Stimulated activated naive CD4-positive, alpha-beta T cell (primary cell): ENCODE results near the gene KCNN2.

Experiments used
- DNase-seq, 6 experiments: peaks; one replicate each; lab custom pipeline; 2025; lab: John Stamatoyannopoulos, UW

Gene KCNN2

DNA sequence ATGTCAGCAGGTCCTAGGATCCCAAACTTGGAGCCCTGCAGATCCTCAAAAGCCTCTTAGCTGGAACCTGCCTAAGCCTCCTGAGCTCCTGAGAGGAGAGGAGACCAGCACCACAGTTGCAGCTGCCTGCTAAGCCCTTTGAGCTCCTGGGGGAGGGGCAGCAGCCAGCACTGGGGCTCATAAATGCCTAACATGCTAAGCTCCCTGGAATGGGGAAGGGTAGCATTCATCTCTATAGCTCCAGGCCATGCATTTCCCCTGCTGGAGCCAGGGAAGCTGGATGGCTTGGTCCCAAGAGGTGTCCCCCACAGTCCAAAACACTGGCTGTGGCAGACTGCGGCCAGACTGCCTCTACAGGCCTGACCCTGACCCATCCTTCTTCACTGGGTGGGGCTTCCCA lies 182.7 kb downstream of the KCNN2 start:
- no peak for DNase-seq
